HUES64 (cell line): Measurements from ENCODE around the gene UBB.

ENCODE experiments used
- H3K27ac ChIP-seq: 2 replicates; pipeline ENCODE4 v1.7.0; 2013; ENCODE audit warnings: low read depth, low read length, inconsistent platforms
- H3K27me3 ChIP-seq: 2 replicates; pipeline ENCODE4 v1.6.1; 2013; ENCODE audit warnings: mild to moderate bottlenecking, low read length; ENCODE audit not compliant: insufficient read depth
- H3K36me3 ChIP-seq: 2 replicates; pipeline ENCODE4 v1.6.1; 2013; ENCODE audit warnings: mild to moderate bottlenecking, low read length; ENCODE audit not compliant: insufficient read depth
- H3K4me1 ChIP-seq: 2 replicates; pipeline ENCODE4 v1.6.1; 2013; ENCODE audit warnings: mild to moderate bottlenecking, low read length, moderate library complexity; ENCODE audit not compliant: insufficient read depth
- H3K4me3 ChIP-seq: 2 replicates; pipeline ENCODE4 v1.5.1; 2013; ENCODE audit warnings: mild to moderate bottlenecking, low read length, moderate library complexity
- H3K9ac ChIP-seq: 2 replicates; pipeline ENCODE4 v1.6.1; 2013; ENCODE audit warnings: mild to moderate bottlenecking, low read depth, low read length
- H3K9me3 ChIP-seq: 2 replicates; pipeline ENCODE4 v1.6.1; 2013; ENCODE audit warnings: low read depth, low read length; ENCODE audit not compliant: insufficient read depth
- WGBS: fragments of 150-250, 120-280 bp; methylation state at CpG from one replicate; pipeline ENCODE4 v1.1.7; 2013; ENCODE audit warnings: missing lambda C conversion rate; 5-methylcytosine and 5-hydroxymethylcytosine counted together

UBB gene

GRCh38 chr17:16419929-16420271 is 39.0 kb downstream of the UBB start:
- Histone ChIP-seq H3K4me1 (peaks cover 17% of the 10 kb centered on the region), H3K4me3 (no peak overlapping the region), H3K27ac (no peak overlapping the region), H3K27me3 (no peaks in the 10 kb centered on the region), H3K9me3 (no peaks in the 10 kb centered on the region), H3K9ac (no peak overlapping the region), H3K36me3 (no peaks in the 10 kb centered on the region)
- 96% methylated on average over 10 of the region's 10 CpGs for WGBS

GRCh38 chr17:16422416-16422815 is 41.5 kb downstream of the UBB start:
- H3K36me3 ChIP-seq = no peaks in the 10 kb centered on the region
- no peak overlapping the region for H3K27ac ChIP-seq
- no peak overlapping the region for H3K4me3 ChIP-seq
- 89% methylated on average over 7 of the region's 7 CpGs for WGBS
- no peaks in the 10 kb centered on the region for H3K27me3 ChIP-seq
- H3K9me3 ChIP-seq = no peaks in the 10 kb centered on the region
- no peak overlapping the region for H3K9ac ChIP-seq
- peaks cover 15% of the 10 kb centered on the region; the same call in 1 of the 2 replicates for H3K4me1 ChIP-seq

GRCh38 chr17:16423226-16423872 is 42.5 kb downstream of the UBB start:
- WGBS = 94% methylated on average over 10 of the region's 10 CpGs
- H3K36me3 ChIP-seq = no peaks in the 10 kb centered on the region
- no peaks in the 10 kb centered on the region for H3K9me3 ChIP-seq
- peaks cover 10% of the 10 kb centered on the region; the same call in 1 of the 2 replicates for H3K4me1 ChIP-seq
- no peak overlapping the region for H3K9ac ChIP-seq
- H3K27me3 ChIP-seq = no peaks in the 10 kb centered on the region
- no peak overlapping the region for H3K27ac ChIP-seq
- H3K4me3 ChIP-seq = no peak overlapping the region

- Histone ChIP-seq H3K9me3 (no peaks in the 10 kb centered on the region), H3K27me3 (no peaks in the 10 kb centered on the region), H3K4me3 (no peak overlapping the region), H3K27ac (no peak overlapping the region), H3K9ac (no peak overlapping the region), H3K4me1 (no peaks in the 10 kb centered on the region; the same call in 1 of the 2 replicates), H3K36me3 (no peaks in the 10 kb centered on the region)
- WGBS = 76% methylated on average over 6 of the region's 6 CpGs
These were observed 44.3 kb downstream of the UBB start for GRCh38 chr17:16425202-16425601.

- Histone ChIP-seq H3K4me1 (no peaks in the 10 kb centered on the region), H3K36me3 (no peaks in the 10 kb centered on the region), H3K9me3 (no peaks in the 10 kb centered on the region), H3K27me3 (no peaks in the 10 kb centered on the region), H3K9ac (no peak overlapping the region), H3K4me3 (no peak overlapping the region), H3K27ac (no peak overlapping the region)
- 87% methylated on average over 20 of the region's 20 CpGs for WGBS
These were observed 45.1 kb downstream of the UBB start for GRCh38 chr17:16425698-16426659.

- no peak overlapping the region for H3K4me3 ChIP-seq
- 96% methylated on average over 3 of the region's 3 CpGs for WGBS
- H3K9ac ChIP-seq = no peak overlapping the region
- H3K27ac ChIP-seq = no peak overlapping the region
- H3K36me3 ChIP-seq = no peaks in the 10 kb centered on the region
- no peaks in the 10 kb centered on the region for H3K9me3 ChIP-seq
- H3K27me3 ChIP-seq = no peaks in the 10 kb centered on the region
- no peaks in the 10 kb centered on the region for H3K4me1 ChIP-seq
These were observed 46.1 kb downstream of the UBB start for GRCh38 chr17:16427020-16427419.

GRCh38 chr17:16428098-16428882 is 47.4 kb downstream of the UBB start:
- Histone ChIP-seq H3K36me3 (no peaks in the 10 kb centered on the region), H3K27me3 (no peaks in the 10 kb centered on the region), H3K4me3 (no peak overlapping the region), H3K27ac (no peak overlapping the region), H3K4me1 (no peaks in the 10 kb centered on the region), H3K9me3 (no peaks in the 10 kb centered on the region), H3K9ac (no peak overlapping the region)
- WGBS = 77% methylated on average over 14 of the region's 15 CpGs

- Histone ChIP-seq H3K9ac (no peak overlapping the region), H3K4me3 (no peak overlapping the region), H3K27me3 (no peaks in the 10 kb centered on the region), H3K9me3 (no peaks in the 10 kb centered on the region), H3K27ac (no peak overlapping the region), H3K36me3 (no peaks in the 10 kb centered on the region), H3K4me1 (no peaks in the 10 kb centered on the region)
- WGBS = 94% methylated on average over 9 of the region's 9 CpGs
These were observed 48.2 kb downstream of the UBB start for GRCh38 chr17:16429083-16429482.

GRCh38 chr17:16430650-16431049 is 49.8 kb downstream of the UBB start:
- WGBS = 76% methylated on average over 6 of the region's 6 CpGs
- Histone ChIP-seq H3K27ac (no peak overlapping the region), H3K27me3 (no peaks in the 10 kb centered on the region)

GRCh38 chr17:16432017-16432416 is 51.1 kb downstream of the UBB start:
- Histone ChIP-seq H3K9me3 (no peaks in the 10 kb centered on the region), H3K4me3 (no peak overlapping the region), H3K27me3 (no peaks in the 10 kb centered on the region), H3K4me1 (no peaks in the 10 kb centered on the region), H3K27ac (no peak overlapping the region), H3K36me3 (no peaks in the 10 kb centered on the region), H3K9ac (no peak overlapping the region)
- WGBS = 92% methylated on average over 15 of the region's 15 CpGs

More at GRCh38 chr17:16430650-16431049, 49.8 kb downstream of the UBB start:
- H3K9ac ChIP-seq = no peak overlapping the region
- H3K9me3 ChIP-seq = no peaks in the 10 kb centered on the region
- no peaks in the 10 kb centered on the region for H3K36me3 ChIP-seq
- no peak overlapping the region for H3K4me3 ChIP-seq
- H3K4me1 ChIP-seq = no peaks in the 10 kb centered on the region
